PC-9 (cell line): Measurements from ENCODE around the gene MICALL2. TPM values are rescaled to one million over a fixed set of nuclear protein-coding genes. Genes with fewer than 3 reads are reported as not detected.
"Not testable (repeated sequence)": the region's sequence is repeated elsewhere in the genome, so short reads cannot be mapped to it uniquely, and the experiment has no call there.

Experiments
- BruUV-seq: library from RNA; stranded (reverse); fragments of 400-500 nt; replicated peaks from 2 replicates; lab custom pipeline; 2021; lab: Mats Ljungman, UMichigan
- CTCF ChIA-PET: fragments of 300-600 bp; sonication (Branson Sonifier 250); formaldehyde crosslinking; loops from one replicate; lab custom pipeline; 2022; ENCODE audit warnings: antibody characterized with exemption; lab: Charles Lee
- POLR2A ChIA-PET: fragments of 300-600 bp; sonication (Branson Sonifier 250); formaldehyde crosslinking; loops from one replicate; lab custom pipeline; 2022; ENCODE audit warnings: antibody characterized with exemption; ENCODE audit not compliant: unreplicated experiment; lab: Charles Lee
- DNase-seq, 2 experiments: peaks; one replicate each; pipeline versions ENCODE4 v3.0.0 to v3.0.0-alpha.2; 2015 to 2022; ENCODE audit warnings: mixed read lengths in 1 of 2
- H2AFZ ChIP-seq: fragments of 200-600 bp; sonication (generic); 2 replicates; pipeline ENCODE4 v1.8.1; 2017; ENCODE audit warnings: antibody characterized with exemption
- H3F3A ChIP-seq: fragments of 200-600 bp; sonication (generic); 2 replicates; pipeline ENCODE4 v1.8.1; 2017; ENCODE audit warnings: antibody characterized with exemption, mild to moderate bottlenecking, low read depth; ENCODE audit not compliant: insufficient read depth
- H3K27ac ChIP-seq: fragments of 200-600 bp; sonication (generic); 2 replicates; pipeline ENCODE4 v1.6.1; 2016; ENCODE audit warnings: mixed run types
- H3K27me3 ChIP-seq: fragments of 200-600 bp; sonication (generic); 2 replicates; pipeline ENCODE4 v1.6.1; 2016; ENCODE audit warnings: low read depth, mixed run types; ENCODE audit not compliant: insufficient read depth
- H3K36me3 ChIP-seq: fragments of 200-600 bp; sonication (generic); 2 replicates; pipeline ENCODE4 v1.6.1; 2016; ENCODE audit warnings: low read depth, mixed run types
- H3K4me1 ChIP-seq: fragments of 200-600 bp; sonication (generic); replicated peaks from 2 replicates; pipeline ENCODE4 v1.6.1; 2016; ENCODE audit warnings: mixed run types; ENCODE audit not compliant: insufficient read depth
- H3K4me2 ChIP-seq: fragments of 200-600 bp; sonication (generic); 2 replicates; pipeline ENCODE4 v1.6.1; 2017; ENCODE audit warnings: mixed run types
- H3K4me3 ChIP-seq: fragments of 200-600 bp; sonication (generic); 2 replicates; pipeline ENCODE4 v1.6.1; 2016; ENCODE audit warnings: mixed run types
- H3K79me2 ChIP-seq: fragments of 200-600 bp; sonication (generic); 2 replicates; pipeline ENCODE4 v1.6.1; 2017; ENCODE audit warnings: low read depth, mixed run types
- H3K9me2 ChIP-seq: fragments of 200-600 bp; sonication (generic); 2 replicates; pipeline ENCODE4 v1.8.1; 2017; ENCODE audit warnings: mild to moderate bottlenecking; ENCODE audit not compliant: insufficient read depth
- H3K9me3 ChIP-seq: fragments of 200-600 bp; sonication (generic); 2 replicates; pipeline ENCODE4 v1.8.1; 2016; ENCODE audit warnings: low read depth; ENCODE audit not compliant: insufficient read depth
- H4K20me1 ChIP-seq: fragments of 200-600 bp; sonication (generic); 2 replicates; pipeline ENCODE4 v1.8.1; 2017; ENCODE audit not compliant: insufficient read depth
- EZH2 ChIP-seq: fragments of 200-600 bp; sonication (generic); IDR thresholded peaks from 2 replicates; pipeline ENCODE4 v1.8.0; 2017; ENCODE audit warnings: antibody characterized with exemption, low read depth
- intact Hi-C: fragments of 100-400 bp; cut with micrococcal nuclease; formaldehyde crosslinking; loops from one replicate; pipeline ENCODE4 v1.10.0; 2022; ENCODE audit not compliant: unreplicated experiment
- total RNA-seq: library from RNA; stranded (reverse); gene quantifications from 2 replicates; pipeline ENCODE4 v1.2.3, GENCODE V29; 2021
- TF ChIP-seq, protein P1 (sequence below): fragments of 200-600 bp; sonication (generic); conservative IDR thresholded peaks from 2 replicates; pipeline ENCODE4 v1.6.1; 2017; ENCODE audit warnings: mixed run types, antibody characterized with exemption, mild to moderate bottlenecking, moderate library complexity

Gene MICALL2
- total RNA-seq, 1 experiment from 2014 or later = 104 TPM

DNA sequence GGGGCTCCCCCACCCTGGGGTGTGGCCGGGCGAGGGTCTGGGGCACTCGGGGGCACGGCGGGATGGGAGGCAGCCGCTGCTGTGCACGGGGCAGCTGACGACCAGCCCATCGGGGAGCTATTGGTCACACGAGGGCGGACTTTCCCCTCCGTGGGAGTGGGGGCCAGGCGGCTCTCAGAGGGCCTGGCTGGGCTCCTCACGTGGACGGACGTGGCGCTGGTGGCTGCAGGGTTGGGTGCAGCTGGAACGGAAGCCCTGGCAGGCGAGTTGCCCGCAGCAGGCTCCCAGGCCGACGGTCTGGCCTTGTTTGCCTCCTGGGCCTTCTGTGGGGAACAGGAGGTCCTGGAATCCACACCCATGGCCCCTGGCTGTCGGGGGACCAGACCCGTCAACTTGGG is 14.3 kb downstream of the MICALL2 start:
- no peaks in the 10 kb centered on the region; the same call in 1 of the 2 replicates for H3K36me3 ChIP-seq
- POLR2A ChIA-PET = no interaction called here

GRCh38 chr7:1444214-1444924 is 14.9 kb downstream of the MICALL2 start:
- no TSS peak for BruUV-seq
- H3K36me3 ChIP-seq = no peaks in the 10 kb centered on the region; the same call in 1 of the 2 replicates
- no peaks in the 10 kb centered on the region for H3K27me3 ChIP-seq
- H4K20me1 ChIP-seq = 0 out of 2 replicates have a peak, but pooled peaks cover 4% of the 10 kb centered on the region
- no peak for TF ChIP-seq EZH2
- TF ChIP-seq, protein P1, sequence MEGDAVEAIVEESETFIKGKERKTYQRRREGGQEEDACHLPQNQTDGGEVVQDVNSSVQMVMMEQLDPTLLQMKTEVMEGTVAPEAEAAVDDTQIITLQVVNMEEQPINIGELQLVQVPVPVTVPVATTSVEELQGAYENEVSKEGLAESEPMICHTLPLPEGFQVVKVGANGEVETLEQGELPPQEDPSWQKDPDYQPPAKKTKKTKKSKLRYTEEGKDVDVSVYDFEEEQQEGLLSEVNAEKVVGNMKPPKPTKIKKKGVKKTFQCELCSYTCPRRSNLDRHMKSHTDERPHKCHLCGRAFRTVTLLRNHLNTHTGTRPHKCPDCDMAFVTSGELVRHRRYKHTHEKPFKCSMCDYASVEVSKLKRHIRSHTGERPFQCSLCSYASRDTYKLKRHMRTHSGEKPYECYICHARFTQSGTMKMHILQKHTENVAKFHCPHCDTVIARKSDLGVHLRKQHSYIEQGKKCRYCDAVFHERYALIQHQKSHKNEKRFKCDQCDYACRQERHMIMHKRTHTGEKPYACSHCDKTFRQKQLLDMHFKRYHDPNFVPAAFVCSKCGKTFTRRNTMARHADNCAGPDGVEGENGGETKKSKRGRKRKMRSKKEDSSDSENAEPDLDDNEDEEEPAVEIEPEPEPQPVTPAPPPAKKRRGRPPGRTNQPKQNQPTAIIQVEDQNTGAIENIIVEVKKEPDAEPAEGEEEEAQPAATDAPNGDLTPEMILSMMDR = no peak
- no peaks in the 10 kb centered on the region for H3K9me3 ChIP-seq
- H3K4me2 ChIP-seq = no peak overlapping the region
- H3K9me2 ChIP-seq = no peaks in the 10 kb centered on the region
- H3K79me2 ChIP-seq = no peaks in the 10 kb centered on the region
- no peaks in the 10 kb centered on the region for H3K4me1 ChIP-seq
- H3K27ac ChIP-seq = no peak overlapping the region
- DNase-seq = no peak
- H2AFZ ChIP-seq = no peak overlapping the region
- intact Hi-C loops = no loop called here
- peaks cover 18% of the 10 kb centered on the region for H3F3A ChIP-seq
- H3K4me3 ChIP-seq = no peak overlapping the region
- CTCF ChIA-PET = no interaction called here
- POLR2A ChIA-PET = no interaction called here

More for the DNA sequence above, 14.3 kb downstream of the MICALL2 start:
- H3K9me3 ChIP-seq = no peaks in the 10 kb centered on the region
- H3K27ac ChIP-seq = no peak overlapping the region
- 0 out of 2 replicates have a peak, but pooled peaks cover 4% of the 10 kb centered on the region for H4K20me1 ChIP-seq
- H3K27me3 ChIP-seq = no peaks in the 10 kb centered on the region
- peaks cover 12% of the 10 kb centered on the region; the same call in 1 of the 2 replicates for H3F3A ChIP-seq
- H3K9me2 ChIP-seq = no peaks in the 10 kb centered on the region
- TF ChIP-seq EZH2 = no peak
- TF ChIP-seq, protein P1 = no peak
- CTCF ChIA-PET = no interaction called here
- intact Hi-C loops = no loop called here
- no peaks in the 10 kb centered on the region for H3K4me1 ChIP-seq
- H2AFZ ChIP-seq = no peak overlapping the region
- no peak for DNase-seq
- BruUV-seq = no TSS peak
- H3K4me2 ChIP-seq = no peak overlapping the region
- H3K4me3 ChIP-seq = no peak overlapping the region
- no peaks in the 10 kb centered on the region for H3K79me2 ChIP-seq

DNA sequence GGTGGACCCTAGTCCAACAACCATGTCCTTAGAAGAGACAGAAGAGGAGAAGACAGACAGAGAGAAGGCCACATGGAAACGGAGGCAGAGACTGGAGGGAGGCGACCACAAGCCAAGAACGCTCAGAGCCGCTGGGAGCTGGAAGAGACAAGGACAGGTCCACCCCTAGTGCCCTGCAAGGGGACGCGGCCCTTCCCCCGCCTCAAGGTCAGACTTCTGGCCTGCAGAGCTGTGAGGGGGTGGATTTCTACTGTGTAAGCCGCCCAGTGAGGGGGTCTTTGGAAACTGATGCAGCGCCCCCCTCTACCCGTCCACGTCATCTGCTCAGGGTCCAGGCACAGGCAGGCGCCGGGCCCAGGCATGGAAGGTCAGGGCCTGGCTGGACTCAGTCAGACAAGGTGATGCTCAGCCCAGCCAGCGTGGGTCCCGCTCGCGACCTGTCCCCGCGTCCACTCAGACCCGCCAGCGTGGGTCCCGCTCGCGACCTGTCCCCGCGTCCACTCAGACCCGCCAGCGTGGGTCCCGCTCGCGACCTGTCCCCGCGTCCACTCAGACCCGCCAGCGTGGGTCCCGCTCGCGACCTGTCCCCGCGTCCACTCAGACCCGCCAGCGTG is 15.6 kb downstream of the MICALL2 start:
- H3K9me2 ChIP-seq, H3K4me2 ChIP-seq, intact Hi-C loops, H3K27me3 ChIP-seq, BruUV-seq, H3K36me3 ChIP-seq, H2AFZ ChIP-seq, H3K27ac ChIP-seq, H4K20me1 ChIP-seq, H3K4me1 ChIP-seq, DNase-seq, POLR2A ChIA-PET, H3K4me3 ChIP-seq, CTCF ChIA-PET, H3K9me3 ChIP-seq, H3K79me2 ChIP-seq: not testable (repeated sequence)
- peaks cover 24% of the 10 kb centered on the region for H3F3A ChIP-seq
